ENCODE results near the gene SHQ1. TPM values are rescaled to one million over a fixed set of nuclear protein-coding genes. Genes with fewer than 3 reads are reported as not detected.

The SHQ1 gene
- total RNA-seq, 1 donor: 30.2 TPM

DNA sequence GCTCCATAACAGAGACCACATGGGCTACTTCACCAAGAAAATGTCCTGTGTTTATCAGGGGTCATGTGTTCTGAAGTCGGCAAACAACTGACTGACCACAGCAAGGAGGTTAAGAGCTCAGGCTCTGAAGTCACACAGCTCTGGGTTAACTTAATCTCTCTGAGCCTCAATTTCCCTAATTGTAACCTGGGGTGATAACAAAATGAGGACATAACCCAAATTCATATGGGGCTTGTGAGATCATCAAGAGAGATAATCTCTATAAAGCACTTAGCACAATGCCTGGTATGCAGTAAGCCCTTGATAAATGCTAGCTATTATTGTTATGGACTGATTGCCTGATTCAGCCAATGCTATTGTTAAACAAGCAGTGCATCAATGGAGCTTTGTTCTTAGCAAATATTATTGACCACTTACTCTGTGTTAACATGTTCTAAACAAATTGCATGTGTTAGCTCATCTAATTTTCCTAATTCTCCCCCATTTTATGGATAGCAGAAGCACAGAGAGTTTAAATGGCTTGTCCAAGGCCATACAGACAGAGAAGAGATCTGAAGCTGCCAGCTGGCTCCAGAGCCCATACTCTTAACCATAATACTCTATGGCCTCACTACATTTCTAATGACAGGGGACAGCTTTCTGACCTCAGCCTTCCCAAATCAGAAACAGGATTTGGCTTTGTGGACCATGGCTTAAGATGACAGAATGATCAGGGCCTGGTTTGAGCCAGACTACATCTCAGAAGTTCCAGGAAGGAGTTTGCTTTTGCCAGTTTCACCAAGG lies 78.3 kb downstream of the SHQ1 start:
- TF ChIP-seq, protein P1, sequence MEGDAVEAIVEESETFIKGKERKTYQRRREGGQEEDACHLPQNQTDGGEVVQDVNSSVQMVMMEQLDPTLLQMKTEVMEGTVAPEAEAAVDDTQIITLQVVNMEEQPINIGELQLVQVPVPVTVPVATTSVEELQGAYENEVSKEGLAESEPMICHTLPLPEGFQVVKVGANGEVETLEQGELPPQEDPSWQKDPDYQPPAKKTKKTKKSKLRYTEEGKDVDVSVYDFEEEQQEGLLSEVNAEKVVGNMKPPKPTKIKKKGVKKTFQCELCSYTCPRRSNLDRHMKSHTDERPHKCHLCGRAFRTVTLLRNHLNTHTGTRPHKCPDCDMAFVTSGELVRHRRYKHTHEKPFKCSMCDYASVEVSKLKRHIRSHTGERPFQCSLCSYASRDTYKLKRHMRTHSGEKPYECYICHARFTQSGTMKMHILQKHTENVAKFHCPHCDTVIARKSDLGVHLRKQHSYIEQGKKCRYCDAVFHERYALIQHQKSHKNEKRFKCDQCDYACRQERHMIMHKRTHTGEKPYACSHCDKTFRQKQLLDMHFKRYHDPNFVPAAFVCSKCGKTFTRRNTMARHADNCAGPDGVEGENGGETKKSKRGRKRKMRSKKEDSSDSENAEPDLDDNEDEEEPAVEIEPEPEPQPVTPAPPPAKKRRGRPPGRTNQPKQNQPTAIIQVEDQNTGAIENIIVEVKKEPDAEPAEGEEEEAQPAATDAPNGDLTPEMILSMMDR (IDR thresholded peaks at IDR 0.05; ENCODE audit: insufficient read depth, low read depth, low read length): no peak
- DNase-seq (ENCODE audit: low read depth): no peak
- no peak overlapping the region for H3K4me3 ChIP-seq (ENCODE audit: low read depth, low read length)

DNA sequence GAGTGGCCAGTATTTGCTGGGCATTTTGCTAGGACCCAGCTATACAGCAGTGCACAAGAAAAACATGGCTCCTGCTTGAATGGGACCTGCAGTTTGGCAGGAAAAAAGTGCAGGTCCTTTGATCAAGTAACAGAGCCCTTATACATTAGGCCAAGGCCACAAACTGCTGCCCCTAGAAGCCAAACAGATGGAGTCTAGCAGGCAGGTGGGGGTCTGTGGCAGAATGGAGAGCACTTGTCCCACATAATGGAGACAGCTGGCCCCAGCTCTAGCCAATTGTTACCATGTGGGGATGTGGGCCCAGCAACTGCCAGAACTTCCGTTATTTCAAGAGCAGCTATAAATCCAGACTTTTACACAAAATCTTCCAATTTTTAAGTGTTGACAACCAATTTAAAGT lies 79.3 kb downstream of the SHQ1 start:
- no peak for DNase-seq (ENCODE audit: low read depth)
- no peak overlapping the region for H3K4me3 ChIP-seq (ENCODE audit: low read depth, low read length)
- TF ChIP-seq, protein P1 (IDR thresholded peaks at IDR 0.05; ENCODE audit: insufficient read depth, low read depth, low read length): no peak

DNA sequence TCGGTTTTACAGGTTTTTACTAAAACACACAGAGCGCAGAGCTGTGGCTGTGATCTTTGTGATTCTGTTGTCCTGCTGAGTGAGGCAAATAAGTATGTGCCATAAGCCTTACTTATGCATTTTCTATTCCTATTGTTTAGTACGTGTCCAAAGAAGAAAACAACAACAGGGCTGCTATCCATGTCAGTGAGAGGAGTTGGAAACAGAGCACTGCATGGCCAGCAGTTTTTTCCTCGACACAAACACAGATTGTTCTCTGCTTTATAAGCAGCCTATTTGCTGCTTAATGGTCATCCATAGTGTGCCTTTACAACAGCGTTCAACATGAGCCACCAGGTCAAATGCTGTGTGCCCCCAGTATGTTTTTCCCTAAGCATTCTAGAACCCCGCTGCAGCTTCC lies 79.8 kb downstream of the SHQ1 start:
- no peak for DNase-seq (ENCODE audit: low read depth)
- no peak overlapping the region for H3K4me3 ChIP-seq (ENCODE audit: low read depth, low read length)
- TF ChIP-seq, protein P1 (IDR thresholded peaks at IDR 0.05; ENCODE audit: insufficient read depth, low read depth, low read length): no peak

DNA sequence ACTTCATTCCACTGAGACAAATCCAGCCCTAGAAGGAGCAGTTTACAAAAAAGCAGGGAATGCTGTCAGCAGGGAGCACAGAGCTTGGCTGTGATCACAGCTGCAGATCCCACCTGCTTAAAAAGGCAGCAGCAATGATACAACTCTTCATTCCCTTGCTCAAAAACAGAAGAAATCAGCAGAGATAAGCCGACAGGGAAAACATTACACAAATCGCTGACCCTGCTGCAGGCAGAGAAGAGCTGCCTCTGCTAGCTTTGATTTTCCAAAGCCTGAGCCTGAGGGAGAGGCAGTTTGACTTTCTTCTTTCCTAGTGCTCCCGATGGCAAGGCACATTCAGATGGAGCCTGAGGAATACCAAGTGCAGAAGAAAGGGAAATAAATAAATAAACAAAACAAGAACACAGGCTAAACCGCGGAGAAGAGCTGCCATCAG lies 80.2 kb downstream of the SHQ1 start:
- TF ChIP-seq, protein P1 (IDR thresholded peaks at IDR 0.05; ENCODE audit: insufficient read depth, low read depth, low read length): no peak
- no peak overlapping the region for H3K4me3 ChIP-seq (ENCODE audit: low read depth, low read length)
- DNase-seq (ENCODE audit: low read depth): peak; percentile 9

DNA sequence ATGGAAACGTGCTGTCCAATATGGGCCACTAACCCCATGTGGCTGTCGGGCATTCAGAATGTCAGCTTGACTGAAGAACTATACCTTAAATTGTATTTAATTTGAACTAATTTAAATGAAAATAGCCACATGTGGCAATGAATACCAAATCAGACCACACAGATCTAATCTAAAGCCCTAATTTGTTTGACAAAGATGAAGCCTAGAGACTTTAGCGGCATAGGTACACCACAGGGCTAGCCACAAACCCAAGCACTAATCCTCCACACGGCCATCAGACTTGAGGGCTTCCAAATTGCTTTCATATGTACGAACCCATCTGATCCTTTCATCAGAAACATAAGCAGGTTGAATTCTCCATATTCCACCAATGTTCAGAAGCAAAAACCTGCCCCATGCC lies 81.4 kb downstream of the SHQ1 start:
- H3K4me3 ChIP-seq (ENCODE audit: low read depth, low read length): no peak overlapping the region
- TF ChIP-seq, protein P1 (IDR thresholded peaks at IDR 0.05; ENCODE audit: insufficient read depth, low read depth, low read length): no peak
- DNase-seq (ENCODE audit: low read depth): no peak

DNA sequence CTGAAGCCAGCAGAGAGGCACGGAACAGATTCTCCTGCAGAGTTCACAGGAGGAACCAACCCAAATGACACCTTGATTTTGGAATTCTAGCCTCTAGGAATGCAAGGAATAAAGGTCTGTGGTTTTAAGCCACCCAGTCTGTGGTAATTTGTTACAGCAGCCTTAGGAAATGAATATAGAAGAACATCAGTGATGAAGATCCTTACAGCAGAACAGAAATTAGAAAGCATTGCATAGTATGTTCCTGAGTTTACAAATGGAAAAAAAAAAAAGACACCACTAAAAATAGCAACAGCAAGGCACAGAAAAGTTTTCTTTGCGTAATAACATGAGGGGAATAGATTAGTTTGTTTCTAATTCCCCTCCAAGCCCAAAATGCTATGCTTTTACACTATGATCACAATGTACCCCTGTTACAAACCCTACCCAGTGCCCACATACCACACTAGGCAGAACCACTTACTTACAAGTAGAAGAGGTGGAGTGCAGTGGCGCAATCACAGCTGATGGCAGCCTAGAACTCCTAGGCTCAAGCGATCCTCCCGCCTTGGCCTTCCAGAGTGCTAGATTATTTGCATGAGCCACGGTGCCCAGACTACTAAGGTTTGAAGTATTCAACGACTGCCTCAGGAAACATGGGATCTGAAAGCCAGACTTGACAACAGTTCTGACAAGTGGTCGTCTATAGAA lies 84.3 kb downstream of the SHQ1 start:
- DNase-seq (ENCODE audit: low read depth): peak; percentile 10
- TF ChIP-seq, protein P1 (IDR thresholded peaks at IDR 0.05; ENCODE audit: insufficient read depth, low read depth, low read length): no peak
- no peak overlapping the region for H3K4me3 ChIP-seq (ENCODE audit: low read depth, low read length)
